ENCODE data around the gene MTHFD1L.

The MTHFD1L gene

GRCh38 chr6:151095538-151096254, 230.2 kb downstream of the MTHFD1L start:
- H3K9me3 ChIP-seq = no peaks in the 10 kb centered on the region
- no peak overlapping the region for H3K4me3 ChIP-seq (ENCODE audit: low read depth in 1 of 2, low read length in 1 of 2)
- TF ChIP-seq CTCF (IDR thresholded peaks at IDR 0.05) = no peak
- no peaks in the 10 kb centered on the region for H3K36me3 ChIP-seq
- no peaks in the 10 kb centered on the region for H3K27me3 ChIP-seq
- H3K27ac ChIP-seq = no peak overlapping the region
- H3K4me1 ChIP-seq (ENCODE audit: control insufficient read depth in 1 of 2, insufficient read depth in 1 of 2, low read depth in 1 of 2, low read length in 1 of 2) = no peaks in the 10 kb centered on the region

- H3K4me1 ChIP-seq (ENCODE audit: control insufficient read depth in 1 of 2, insufficient read depth in 1 of 2, low read depth in 1 of 2, low read length in 1 of 2) = no peaks in the 10 kb centered on the region
- H3K27ac ChIP-seq = no peak overlapping the region
- no peak overlapping the region for H3K4me3 ChIP-seq (ENCODE audit: low read depth in 1 of 2, low read length in 1 of 2)
Observed at GRCh38 chr6:151096255-151096612, 230.7 kb downstream of the MTHFD1L start.

GRCh38 chr6:151096691-151097606, 231.4 kb downstream of the MTHFD1L start:
- no peak for TF ChIP-seq CTCF (IDR thresholded peaks at IDR 0.05)

More at GRCh38 chr6:151096255-151096612, 230.7 kb downstream of the MTHFD1L start:
- TF ChIP-seq CTCF (IDR thresholded peaks at IDR 0.05) = no peak
- no peaks in the 10 kb centered on the region for H3K9me3 ChIP-seq
- no peaks in the 10 kb centered on the region for H3K27me3 ChIP-seq
- H3K36me3 ChIP-seq = no peaks in the 10 kb centered on the region

GRCh38 chr6:151098166-151098565, 232.7 kb downstream of the MTHFD1L start:
- Histone ChIP-seq H3K4me1 (ENCODE audit: control insufficient read depth in 1 of 2, insufficient read depth in 1 of 2, low read depth in 1 of 2, low read length in 1 of 2) (no peaks in the 10 kb centered on the region), H3K27me3 (no peaks in the 10 kb centered on the region), H3K4me3 (ENCODE audit: low read depth in 1 of 2, low read length in 1 of 2) (no peak overlapping the region), H3K27ac (no peak overlapping the region), H3K9me3 (no peaks in the 10 kb centered on the region), H3K36me3 (no peaks in the 10 kb centered on the region)
- no peak for TF ChIP-seq CTCF (IDR thresholded peaks at IDR 0.05)

More at GRCh38 chr6:151096691-151097606, 231.4 kb downstream of the MTHFD1L start:
- H3K9me3 ChIP-seq = no peaks in the 10 kb centered on the region
- H3K4me3 ChIP-seq (ENCODE audit: low read depth in 1 of 2, low read length in 1 of 2) = no peak overlapping the region
- no peaks in the 10 kb centered on the region for H3K4me1 ChIP-seq (ENCODE audit: control insufficient read depth in 1 of 2, insufficient read depth in 1 of 2, low read depth in 1 of 2, low read length in 1 of 2)
- no peak overlapping the region for H3K27ac ChIP-seq
- H3K27me3 ChIP-seq = no peaks in the 10 kb centered on the region
- no peaks in the 10 kb centered on the region for H3K36me3 ChIP-seq

GRCh38 chr6:151100326-151100725, 234.8 kb downstream of the MTHFD1L start:
- H3K27me3 ChIP-seq = no peaks in the 10 kb centered on the region
- no peak for TF ChIP-seq CTCF (IDR thresholded peaks at IDR 0.05)
- no peaks in the 10 kb centered on the region for H3K4me1 ChIP-seq (ENCODE audit: control insufficient read depth in 1 of 2, insufficient read depth in 1 of 2, low read depth in 1 of 2, low read length in 1 of 2)
- H3K27ac ChIP-seq = no peak overlapping the region
- no peak overlapping the region for H3K4me3 ChIP-seq (ENCODE audit: low read depth in 1 of 2, low read length in 1 of 2)
- no peaks in the 10 kb centered on the region for H3K36me3 ChIP-seq
- H3K9me3 ChIP-seq = no peaks in the 10 kb centered on the region

All from neutrophil (primary cell).